Spleen (tissue), 7 donors: ENCODE measurements around the gene NLK.

Experiments used
- POLR2A ChIP-seq, 3 donors: fragments of 450-650 bp; IDR thresholded peaks; one replicate each; pipeline ENCODE4 v1.5.1; 2017; ENCODE audit warnings: antibody characterized with exemption in 3 of 3, mild to moderate bottlenecking in 1 of 3
- TF ChIP-seq, protein P1 (sequence below), 11 experiments: fragments of 200-600 bp in 7 of 11; fragments of 450-650 bp in 4 of 11; sonication (generic) in 4 of 11; IDR thresholded peaks in 8 of 11; conservative IDR thresholded peaks in 3 of 11; 1 replicate in 7 of 11; 2 replicates in 4 of 11; pipeline versions ENCODE4 v1.4.0 to v1.8.0; 2016 to 2021; ENCODE audit warnings: antibody characterized with exemption in 11 of 11, inconsistent platforms in 4 of 11, mild to moderate bottlenecking in 1 of 11
- donor health status: DM: no; HTN: no; CAD: no; lungs with moderate emphysema.
- donor health status: DM: no; HTN: no; CAD: no.
- donor health status: DM: no; HTN: no; CAD: no.

- TF ChIP-seq, protein P1, sequence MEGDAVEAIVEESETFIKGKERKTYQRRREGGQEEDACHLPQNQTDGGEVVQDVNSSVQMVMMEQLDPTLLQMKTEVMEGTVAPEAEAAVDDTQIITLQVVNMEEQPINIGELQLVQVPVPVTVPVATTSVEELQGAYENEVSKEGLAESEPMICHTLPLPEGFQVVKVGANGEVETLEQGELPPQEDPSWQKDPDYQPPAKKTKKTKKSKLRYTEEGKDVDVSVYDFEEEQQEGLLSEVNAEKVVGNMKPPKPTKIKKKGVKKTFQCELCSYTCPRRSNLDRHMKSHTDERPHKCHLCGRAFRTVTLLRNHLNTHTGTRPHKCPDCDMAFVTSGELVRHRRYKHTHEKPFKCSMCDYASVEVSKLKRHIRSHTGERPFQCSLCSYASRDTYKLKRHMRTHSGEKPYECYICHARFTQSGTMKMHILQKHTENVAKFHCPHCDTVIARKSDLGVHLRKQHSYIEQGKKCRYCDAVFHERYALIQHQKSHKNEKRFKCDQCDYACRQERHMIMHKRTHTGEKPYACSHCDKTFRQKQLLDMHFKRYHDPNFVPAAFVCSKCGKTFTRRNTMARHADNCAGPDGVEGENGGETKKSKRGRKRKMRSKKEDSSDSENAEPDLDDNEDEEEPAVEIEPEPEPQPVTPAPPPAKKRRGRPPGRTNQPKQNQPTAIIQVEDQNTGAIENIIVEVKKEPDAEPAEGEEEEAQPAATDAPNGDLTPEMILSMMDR (IDR thresholded peaks at IDR 0.05 in 8 of 11, conservative IDR thresholded peaks at IDR 0.05 in 3 of 11): no peak
- TF ChIP-seq POLR2A (IDR thresholded peaks at IDR 0.05): no peak
Measured at GRCh38 chr17:28154214-28154613, 111.7 kb downstream of the NLK start.
